Measurements from ENCODE around the gene TBC1D20.

DNA sequence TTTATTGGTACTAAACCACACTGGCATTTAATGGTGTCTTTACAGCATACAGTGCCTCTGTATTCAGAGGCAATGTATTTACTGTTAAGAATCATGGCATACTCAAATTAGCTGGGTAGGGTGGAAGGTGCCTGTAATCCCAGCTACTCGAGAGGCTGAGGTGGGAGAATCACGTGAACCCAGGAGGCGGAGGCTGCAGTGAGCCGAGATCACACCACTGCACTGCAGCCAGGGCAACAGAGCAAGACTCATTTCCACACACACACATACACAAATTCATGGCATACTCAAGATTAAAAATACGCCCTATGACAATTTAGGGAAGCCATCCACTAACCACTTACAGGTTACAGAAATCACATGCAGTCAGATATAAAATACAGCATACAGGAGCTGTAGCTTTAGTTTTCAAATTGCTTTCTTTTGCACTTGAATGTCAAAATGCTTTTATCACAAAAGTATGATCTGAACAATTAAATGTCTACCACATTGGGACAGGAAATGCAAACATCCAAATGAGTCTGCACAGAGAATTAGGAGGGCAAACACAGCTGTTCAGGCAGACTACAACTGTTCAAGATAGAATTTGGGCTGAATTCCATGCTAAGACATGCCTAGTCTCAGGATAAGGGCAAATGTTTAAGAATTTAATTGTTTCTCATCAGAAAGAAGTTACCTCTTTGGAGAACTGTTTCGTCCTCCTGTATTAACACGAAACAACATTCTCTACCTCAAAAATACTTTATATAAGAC, 44.8 kb upstream of the TBC1D20 start:
- TF ChIP-seq POLR2A (IDR thresholded peaks at IDR 0.05) = no peak
- TF ChIP-seq, protein P1, sequence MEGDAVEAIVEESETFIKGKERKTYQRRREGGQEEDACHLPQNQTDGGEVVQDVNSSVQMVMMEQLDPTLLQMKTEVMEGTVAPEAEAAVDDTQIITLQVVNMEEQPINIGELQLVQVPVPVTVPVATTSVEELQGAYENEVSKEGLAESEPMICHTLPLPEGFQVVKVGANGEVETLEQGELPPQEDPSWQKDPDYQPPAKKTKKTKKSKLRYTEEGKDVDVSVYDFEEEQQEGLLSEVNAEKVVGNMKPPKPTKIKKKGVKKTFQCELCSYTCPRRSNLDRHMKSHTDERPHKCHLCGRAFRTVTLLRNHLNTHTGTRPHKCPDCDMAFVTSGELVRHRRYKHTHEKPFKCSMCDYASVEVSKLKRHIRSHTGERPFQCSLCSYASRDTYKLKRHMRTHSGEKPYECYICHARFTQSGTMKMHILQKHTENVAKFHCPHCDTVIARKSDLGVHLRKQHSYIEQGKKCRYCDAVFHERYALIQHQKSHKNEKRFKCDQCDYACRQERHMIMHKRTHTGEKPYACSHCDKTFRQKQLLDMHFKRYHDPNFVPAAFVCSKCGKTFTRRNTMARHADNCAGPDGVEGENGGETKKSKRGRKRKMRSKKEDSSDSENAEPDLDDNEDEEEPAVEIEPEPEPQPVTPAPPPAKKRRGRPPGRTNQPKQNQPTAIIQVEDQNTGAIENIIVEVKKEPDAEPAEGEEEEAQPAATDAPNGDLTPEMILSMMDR (IDR thresholded peaks at IDR 0.05) = no peak

All from Peyer's patch (tissue), 4 donors.